H1 (cell line): ENCODE data around the gene AIFM2.

Experiments used
- ATF3 ChIP-seq: IDR thresholded peaks from 2 replicates; pipeline ENCODE4 v1.6.1; 2011; ENCODE audit warnings: low read depth, mild to moderate bottlenecking, low read length; ENCODE audit not compliant: insufficient read depth
- CTCF ChIP-seq, 3 experiments: IDR thresholded peaks; 1 replicate in 2 of 3; 2 replicates in 1 of 3; pipeline versions ENCODE4 v1.5.1 to v1.6.1; 2011; ENCODE audit warnings: low read length in 3 of 3, mild to moderate bottlenecking in 3 of 3, inconsistent platforms in 2 of 3, low read depth in 1 of 3, moderate library complexity in 1 of 3; ENCODE audit not compliant: insufficient read depth in 1 of 3; ENCODE audit errors: control extremely low read depth in 1 of 3
- EGR1 ChIP-seq: IDR thresholded peaks from 2 replicates; pipeline ENCODE4 v1.6.1; 2011; ENCODE audit warnings: low read depth, low read length, borderline replicate concordance
- EZH2 ChIP-seq: fragments of 200-600 bp; sonication (generic); IDR thresholded peaks from 2 replicates; pipeline ENCODE4 v1.7.1; 2012; ENCODE audit warnings: low read depth, mild to moderate bottlenecking, moderate library complexity, low read length, inconsistent platforms; ENCODE audit not compliant: severe bottlenecking
- FOSL1 ChIP-seq: IDR thresholded peaks from 2 replicates; pipeline ENCODE4 v1.6.1; 2011; ENCODE audit warnings: mild to moderate bottlenecking, low read depth, low read length, moderate library complexity; ENCODE audit not compliant: insufficient read depth
- GTF2F1 ChIP-seq: IDR thresholded peaks from 2 replicates; pipeline ENCODE4 v1.6.1; 2012; ENCODE audit warnings: low read depth, low read length, improper control_type of control experiment, borderline replicate concordance
- MAX ChIP-seq: IDR thresholded peaks from 2 replicates; pipeline ENCODE4 v1.6.1; 2012; ENCODE audit warnings: inconsistent platforms
- RAD21 ChIP-seq, 2 experiments: IDR thresholded peaks in 1 of 2; conservative IDR thresholded peaks in 1 of 2; 2 replicates each; pipeline ENCODE4 v1.6.1; 2011; ENCODE audit warnings: low read depth in 2 of 2, low read length in 2 of 2, improper control_type of control experiment in 1 of 2, inconsistent platforms in 1 of 2, mild to moderate bottlenecking in 1 of 2, moderate library complexity in 1 of 2
- RXRA ChIP-seq: IDR thresholded peaks from 2 replicates; pipeline ENCODE4 v1.6.1; 2011; ENCODE audit warnings: low read depth, mild to moderate bottlenecking, low read length, moderate library complexity; ENCODE audit not compliant: insufficient read depth
- SRF ChIP-seq: IDR thresholded peaks from 2 replicates; pipeline ENCODE4 v1.6.1; 2011; ENCODE audit warnings: mild to moderate bottlenecking, low read depth, low read length, moderate library complexity
- TCF12 ChIP-seq: IDR thresholded peaks from 2 replicates; pipeline ENCODE4 v1.6.1; 2011; ENCODE audit warnings: low read depth, mild to moderate bottlenecking, low read length
- ZNF274 ChIP-seq: IDR thresholded peaks from 2 replicates; pipeline ENCODE4 v1.7.0; 2012; ENCODE audit warnings: low read length, borderline replicate concordance; ENCODE audit errors: extremely low read depth

DNA sequence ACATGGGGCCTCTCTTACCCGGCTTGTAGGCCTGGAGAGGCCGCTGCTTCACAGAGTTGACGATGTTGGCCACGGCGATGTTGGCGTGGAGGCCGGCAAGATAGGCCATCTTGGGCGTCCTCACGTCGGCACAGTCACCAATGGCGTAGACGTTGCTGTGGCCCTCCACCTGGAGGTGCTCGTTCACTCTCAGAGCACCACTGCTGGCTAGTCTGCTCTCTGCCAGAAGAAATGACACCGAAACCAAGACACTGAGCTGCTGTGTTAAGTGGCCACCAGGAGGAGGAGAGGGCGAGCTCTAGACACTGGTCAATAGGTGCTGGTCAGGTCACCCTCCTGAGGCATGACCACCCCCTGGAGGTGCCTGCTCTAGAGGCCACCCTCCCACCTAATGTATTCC, 17.7 kb downstream of the AIFM2 start:
- TF ChIP-seq SRF: no peak
- TF ChIP-seq CTCF (IDR thresholded peaks at IDR 0.05; ENCODE audit: control extremely low read depth in 1 of 3, insufficient read depth in 1 of 3, low read depth in 1 of 3, low read length in 3 of 3): peak; percentile 20 to 39 (median 27); a peak in 2 of 4 replicates
- no peak for TF ChIP-seq RXRA
- no peak for TF ChIP-seq TCF12
- no peak; a peak in 1 of 4 replicates for TF ChIP-seq RAD21 (IDR thresholded peaks at IDR 0.05 in 1 of 2, conservative IDR thresholded peaks at IDR 0.05 in 1 of 2; ENCODE audit: low read depth in 2 of 2, low read length in 2 of 2)
- no peak for TF ChIP-seq FOSL1
- no peak for TF ChIP-seq EZH2
- TF ChIP-seq ATF3: no peak
- no peak for TF ChIP-seq GTF2F1
- TF ChIP-seq EGR1: no peak
- TF ChIP-seq ZNF274: no peak
- TF ChIP-seq MAX: no peak
